ENCODE results near the gene PKP4. TPM values are rescaled to one million over a fixed set of nuclear protein-coding genes. Genes with fewer than 3 reads are reported as not detected.

Gene PKP4
- polyA plus RNA-seq, 6 donors from 2014 or later, result 0.19 to 1.1 (median 0.55) TPM; not detected in 1

- peaks cover 0 to 3% (median 2%) of the 10 kb centered on the region in 7 donors for H3K9me3 Mint-ChIP-seq
- H3K27ac Mint-ChIP-seq, result no peak overlapping the region
- H3K4me3 Mint-ChIP-seq, result no peak overlapping the region
- no peak for DNase-seq
- peaks cover 4 to 11% (median 10%) of the 10 kb centered on the region in 3 donors for H3K4me1 Mint-ChIP-seq
- no peaks in the 10 kb centered on the region for H3K36me3 Mint-ChIP-seq
- no peaks in the 10 kb centered on the region for H3K27me3 Mint-ChIP-seq
- no peak for ATAC-seq (ENCODE audit: low read depth in 2 of 2)
Observed at GRCh38 chr2:158478237-158478636, 21.5 kb downstream of the PKP4 start.

GRCh38 chr2:158478816-158479215, 22.1 kb downstream of the PKP4 start:
- Mint-ChIP-seq H3K36me3 (no peaks in the 10 kb centered on the region), H3K27me3 (no peaks in the 10 kb centered on the region), H3K9me3 (no peaks in the 10 kb centered on the region), H3K4me3 (no peak overlapping the region), H3K4me1 (peaks cover 4 to 11% (median 10%) of the 10 kb centered on the region in 3 donors), H3K27ac (no peak overlapping the region)
- no peak for ATAC-seq (ENCODE audit: low read depth in 2 of 2)
- no peak for DNase-seq

GRCh38 chr2:158481116-158481515, 24.4 kb downstream of the PKP4 start:
- peaks cover 4 to 11% (median 10%) of the 10 kb centered on the region in 3 donors for H3K4me1 Mint-ChIP-seq
- ATAC-seq (ENCODE audit: low read depth in 2 of 2), result no peak
- H3K27ac Mint-ChIP-seq, result no peak overlapping the region
- H3K27me3 Mint-ChIP-seq, result no peaks in the 10 kb centered on the region
- H3K4me3 Mint-ChIP-seq, result no peak overlapping the region
- no peaks in the 10 kb centered on the region for H3K36me3 Mint-ChIP-seq
- no peaks in the 10 kb centered on the region for H3K9me3 Mint-ChIP-seq
- DNase-seq, result no peak

- DNase-seq, result no peak
- peaks cover 0 to 4% (median 2%) of the 10 kb centered on the region in 3 donors for H3K4me1 Mint-ChIP-seq
- no peak overlapping the region for H3K4me3 Mint-ChIP-seq
- ATAC-seq (ENCODE audit: low read depth in 2 of 2), result no peak
- H3K9me3 Mint-ChIP-seq, result no peaks in the 10 kb centered on the region
- no peaks in the 10 kb centered on the region for H3K27me3 Mint-ChIP-seq
- H3K36me3 Mint-ChIP-seq, result no peaks in the 10 kb centered on the region
- peak overlapping the region in 1 of 6 donors; percentile 22 for H3K27ac Mint-ChIP-seq
Observed at GRCh38 chr2:158482594-158482993, 25.8 kb downstream of the PKP4 start.

- ATAC-seq (ENCODE audit: low read depth in 2 of 2) (no peak), DNase-seq (no peak)
- H3K9me3 Mint-ChIP-seq, result no peaks in the 10 kb centered on the region
- H3K4me3 Mint-ChIP-seq, result no peak overlapping the region
- no peak overlapping the region for H3K27ac Mint-ChIP-seq
- H3K36me3 Mint-ChIP-seq, result no peaks in the 10 kb centered on the region
- peaks cover 0 to 6% (median 3%) of the 10 kb centered on the region in 3 donors for H3K4me1 Mint-ChIP-seq
- H3K27me3 Mint-ChIP-seq, result no peaks in the 10 kb centered on the region
Observed at GRCh38 chr2:158484892-158485556, 28.3 kb downstream of the PKP4 start.

GRCh38 chr2:158486150-158486969, 29.6 kb downstream of the PKP4 start:
- Mint-ChIP-seq H3K27ac (no peak overlapping the region), H3K36me3 (no peaks in the 10 kb centered on the region), H3K27me3 (no peaks in the 10 kb centered on the region), H3K4me1 (peaks cover 0 to 6% (median 3%) of the 10 kb centered on the region in 3 donors), H3K4me3 (no peak overlapping the region), H3K9me3 (no peaks in the 10 kb centered on the region)
- DNase-seq (no peak), ATAC-seq (ENCODE audit: low read depth in 2 of 2) (no peak)

- H3K27me3 Mint-ChIP-seq, result no peaks in the 10 kb centered on the region
- no peaks in the 10 kb centered on the region for H3K9me3 Mint-ChIP-seq
- no peak overlapping the region for H3K27ac Mint-ChIP-seq
- ATAC-seq (ENCODE audit: low read depth in 2 of 2), result no peak
- H3K36me3 Mint-ChIP-seq, result no peaks in the 10 kb centered on the region
- peaks cover 0 to 6% (median 3%) of the 10 kb centered on the region in 3 donors for H3K4me1 Mint-ChIP-seq
- no peak for DNase-seq
- H3K4me3 Mint-ChIP-seq, result no peak overlapping the region
Observed at GRCh38 chr2:158486970-158487325, 30.2 kb downstream of the PKP4 start.

- no peak overlapping the region for H3K4me3 Mint-ChIP-seq
- H3K27ac Mint-ChIP-seq, result peak overlapping the region in 1 of 6 donors; percentile 85
- H3K4me1 Mint-ChIP-seq, result peaks cover 0 to 6% (median 3%) of the 10 kb centered on the region in 3 donors
- H3K9me3 Mint-ChIP-seq, result no peaks in the 10 kb centered on the region
- no peaks in the 10 kb centered on the region for H3K27me3 Mint-ChIP-seq
- DNase-seq (no peak), ATAC-seq (ENCODE audit: low read depth in 2 of 2) (no peak)
- no peaks in the 10 kb centered on the region for H3K36me3 Mint-ChIP-seq
Observed at GRCh38 chr2:158487419-158487818, 30.7 kb downstream of the PKP4 start.

- Mint-ChIP-seq H3K27me3 (no peaks in the 10 kb centered on the region), H3K27ac (peak overlapping the region in 1 of 6 donors; percentile 29), H3K4me3 (no peak overlapping the region), H3K9me3 (no peaks in the 10 kb centered on the region), H3K36me3 (no peaks in the 10 kb centered on the region), H3K4me1 (peaks cover 0 to 6% (median 3%) of the 10 kb centered on the region in 3 donors)
- no peak for ATAC-seq (ENCODE audit: low read depth in 2 of 2)
- no peak for DNase-seq
Observed at GRCh38 chr2:158488442-158489216, 31.9 kb downstream of the PKP4 start.

- Mint-ChIP-seq H3K27ac (peak overlapping the region in 1 of 6 donors; percentile 48), H3K27me3 (no peaks in the 10 kb centered on the region), H3K4me1 (peaks cover 0 to 6% (median 3%) of the 10 kb centered on the region in 3 donors), H3K4me3 (no peak overlapping the region), H3K36me3 (no peaks in the 10 kb centered on the region), H3K9me3 (no peaks in the 10 kb centered on the region)
- DNase-seq (no peak), ATAC-seq (ENCODE audit: low read depth in 2 of 2) (no peak)
Observed at GRCh38 chr2:158489366-158490112, 32.8 kb downstream of the PKP4 start.

- no peak for DNase-seq
- ATAC-seq (ENCODE audit: low read depth in 2 of 2), result no peak
- H3K9me3 Mint-ChIP-seq, result no peaks in the 10 kb centered on the region
- peaks cover 0 to 6% (median 3%) of the 10 kb centered on the region in 3 donors for H3K4me1 Mint-ChIP-seq
- H3K36me3 Mint-ChIP-seq, result no peaks in the 10 kb centered on the region
- H3K27me3 Mint-ChIP-seq, result no peaks in the 10 kb centered on the region
- no peak overlapping the region for H3K4me3 Mint-ChIP-seq
- H3K27ac Mint-ChIP-seq, result no peak overlapping the region
Observed at GRCh38 chr2:158491072-158491471, 34.3 kb downstream of the PKP4 start.

- no peak for ATAC-seq (ENCODE audit: low read depth in 2 of 2)
- no peaks in the 10 kb centered on the region for H3K36me3 Mint-ChIP-seq
- H3K27ac Mint-ChIP-seq, result peak overlapping the region in 2 of 6 donors; percentile 69 to 87
- no peaks in the 10 kb centered on the region for H3K9me3 Mint-ChIP-seq
- H3K27me3 Mint-ChIP-seq, result no peaks in the 10 kb centered on the region
- H3K4me1 Mint-ChIP-seq, result peaks cover 0 to 6% (median 3%) of the 10 kb centered on the region in 3 donors
- DNase-seq, result no peak
- no peak overlapping the region for H3K4me3 Mint-ChIP-seq
Observed at GRCh38 chr2:158493458-158493857, 36.7 kb downstream of the PKP4 start.

GRCh38 chr2:158495175-158495574, 38.4 kb downstream of the PKP4 start:
- Mint-ChIP-seq H3K4me1 (no peaks in the 10 kb centered on the region), H3K4me3 (no peak overlapping the region), H3K9me3 (no peaks in the 10 kb centered on the region), H3K27me3 (no peaks in the 10 kb centered on the region), H3K36me3 (no peaks in the 10 kb centered on the region), H3K27ac (no peak overlapping the region)
- ATAC-seq (ENCODE audit: low read depth in 2 of 2) (no peak), DNase-seq (no peak)
